Measurements from ENCODE around the gene RAB40C.

The RAB40C gene

DNA sequence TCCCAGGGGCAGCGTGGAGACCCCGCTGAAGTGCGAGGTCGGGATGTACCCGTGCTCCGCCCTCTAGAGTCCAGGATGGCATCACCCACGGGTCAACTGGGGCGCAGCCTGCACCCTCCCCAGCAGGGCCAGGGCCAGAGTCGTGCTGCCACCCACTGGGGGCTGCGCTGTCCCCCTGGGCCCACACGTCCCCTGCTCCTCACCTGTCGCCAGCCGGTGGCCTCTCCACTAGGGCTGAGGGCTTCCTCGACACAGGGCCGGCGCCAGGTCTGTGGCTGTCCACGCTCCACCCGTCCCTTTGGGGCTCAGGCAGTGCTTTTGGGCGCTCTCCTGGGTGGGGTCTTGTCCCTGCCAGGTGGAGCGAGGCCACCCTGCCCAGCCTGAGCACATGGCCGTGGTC, 41.3 kb upstream of the RAB40C start:
- no peak overlapping the region for H3K4me3 ChIP-seq (ENCODE audit: low read depth, low read length)
- no peaks in the 10 kb centered on the region for H3K27me3 ChIP-seq (ENCODE audit: insufficient read depth, low read depth, severe bottlenecking)
- peaks cover 26% of the 10 kb centered on the region for H3K36me3 ChIP-seq
- TF ChIP-seq, protein P1, sequence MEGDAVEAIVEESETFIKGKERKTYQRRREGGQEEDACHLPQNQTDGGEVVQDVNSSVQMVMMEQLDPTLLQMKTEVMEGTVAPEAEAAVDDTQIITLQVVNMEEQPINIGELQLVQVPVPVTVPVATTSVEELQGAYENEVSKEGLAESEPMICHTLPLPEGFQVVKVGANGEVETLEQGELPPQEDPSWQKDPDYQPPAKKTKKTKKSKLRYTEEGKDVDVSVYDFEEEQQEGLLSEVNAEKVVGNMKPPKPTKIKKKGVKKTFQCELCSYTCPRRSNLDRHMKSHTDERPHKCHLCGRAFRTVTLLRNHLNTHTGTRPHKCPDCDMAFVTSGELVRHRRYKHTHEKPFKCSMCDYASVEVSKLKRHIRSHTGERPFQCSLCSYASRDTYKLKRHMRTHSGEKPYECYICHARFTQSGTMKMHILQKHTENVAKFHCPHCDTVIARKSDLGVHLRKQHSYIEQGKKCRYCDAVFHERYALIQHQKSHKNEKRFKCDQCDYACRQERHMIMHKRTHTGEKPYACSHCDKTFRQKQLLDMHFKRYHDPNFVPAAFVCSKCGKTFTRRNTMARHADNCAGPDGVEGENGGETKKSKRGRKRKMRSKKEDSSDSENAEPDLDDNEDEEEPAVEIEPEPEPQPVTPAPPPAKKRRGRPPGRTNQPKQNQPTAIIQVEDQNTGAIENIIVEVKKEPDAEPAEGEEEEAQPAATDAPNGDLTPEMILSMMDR (IDR thresholded peaks at IDR 0.05; ENCODE audit: low read depth, low read length): no peak
- no peak for DNase-seq
- H3K27ac ChIP-seq: no peak overlapping the region
- H3K9me3 ChIP-seq (ENCODE audit: severe bottlenecking): no peaks in the 10 kb centered on the region

DNA sequence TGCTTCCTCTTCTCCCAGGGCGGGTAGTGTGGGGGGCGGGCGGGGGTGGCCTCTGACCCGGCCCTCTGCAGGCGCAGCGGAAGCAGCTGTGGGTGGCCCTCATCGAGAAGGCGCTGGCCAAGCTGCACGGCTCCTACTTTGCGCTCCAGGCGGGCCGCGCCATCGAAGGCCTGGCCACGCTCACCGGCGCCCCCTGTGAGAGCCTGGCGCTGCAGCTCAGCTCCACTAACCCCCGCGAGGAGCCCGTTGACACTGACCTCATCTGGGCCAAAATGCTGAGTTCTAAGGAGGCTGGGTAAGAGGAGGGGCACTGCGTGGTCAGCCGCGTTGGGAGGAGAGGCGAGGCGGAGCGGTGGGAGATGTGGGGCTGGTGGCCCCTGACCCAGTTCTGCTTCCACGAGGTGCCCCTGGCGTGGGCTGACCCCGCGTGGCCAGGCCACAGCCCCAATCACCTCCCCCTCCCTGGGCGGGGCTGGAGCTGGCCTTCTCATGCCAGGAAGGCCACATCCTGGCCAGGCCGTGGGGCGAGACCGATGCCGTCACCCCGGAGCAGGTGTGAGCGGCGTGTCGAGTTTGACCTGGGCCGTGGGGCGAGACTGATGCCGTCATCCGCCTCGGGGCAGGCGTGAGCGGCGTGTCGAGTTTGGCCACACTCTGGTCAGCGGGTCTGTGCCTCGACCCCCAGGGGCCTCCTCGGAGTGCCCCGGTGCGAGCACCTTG, 40.2 kb upstream of the RAB40C start:
- no peak overlapping the region for H3K27ac ChIP-seq
- H3K27me3 ChIP-seq (ENCODE audit: insufficient read depth, low read depth, severe bottlenecking): no peaks in the 10 kb centered on the region
- TF ChIP-seq, protein P1 (IDR thresholded peaks at IDR 0.05; ENCODE audit: low read depth, low read length): peak; percentile 42
- no peak for DNase-seq
- peaks cover 26% of the 10 kb centered on the region for H3K36me3 ChIP-seq
- no peak overlapping the region for H3K4me3 ChIP-seq (ENCODE audit: low read depth, low read length)
- H3K9me3 ChIP-seq (ENCODE audit: severe bottlenecking): no peaks in the 10 kb centered on the region

DNA sequence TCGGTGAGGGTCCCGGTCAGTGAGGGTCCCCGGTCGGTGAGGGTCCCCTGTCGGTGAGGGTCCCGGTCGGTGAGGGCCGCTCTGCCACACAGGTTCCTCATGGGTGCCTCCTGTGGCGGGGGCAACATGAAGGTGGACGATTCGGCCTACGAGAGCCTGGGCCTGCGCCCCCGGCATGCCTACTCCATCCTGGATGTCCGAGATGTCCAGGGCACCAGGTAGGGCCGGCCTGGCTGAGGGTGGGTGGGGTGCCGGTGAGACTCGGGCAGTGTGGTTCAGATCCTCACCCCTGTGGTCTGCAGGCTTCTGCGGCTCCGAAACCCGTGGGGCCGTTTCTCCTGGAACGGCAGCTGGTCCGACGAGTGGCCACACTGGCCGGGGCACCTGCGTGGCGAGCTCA, 38.7 kb upstream of the RAB40C start:
- DNase-seq: no peak

DNA sequence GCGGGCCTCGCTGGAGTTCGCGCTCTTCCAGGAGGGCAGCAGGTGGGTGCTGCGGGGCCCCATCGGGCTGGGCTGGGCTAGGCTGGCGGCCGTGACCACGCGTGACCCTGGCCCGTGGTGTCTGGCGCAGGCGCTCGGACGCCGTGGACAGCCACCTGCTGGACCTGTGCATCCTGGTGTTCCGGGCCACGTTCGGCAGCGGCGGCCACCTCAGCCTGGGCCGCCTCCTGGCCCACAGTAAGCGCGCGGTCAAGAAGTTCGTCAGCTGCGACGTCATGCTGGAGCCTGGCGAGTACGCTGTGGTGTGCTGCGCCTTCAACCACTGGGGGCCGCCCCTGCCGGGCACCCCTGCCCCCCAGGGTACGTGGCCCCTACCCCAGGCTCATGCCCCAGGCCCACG, 37.7 kb upstream of the RAB40C start:
- TF ChIP-seq, protein P1 (IDR thresholded peaks at IDR 0.05; ENCODE audit: low read depth, low read length): no peak
- H3K27me3 ChIP-seq (ENCODE audit: insufficient read depth, low read depth, severe bottlenecking): no peaks in the 10 kb centered on the region
- DNase-seq: no peak

More for the DNA sequence above, 38.7 kb upstream of the RAB40C start:
- H3K36me3 ChIP-seq: peaks cover 26% of the 10 kb centered on the region
- TF ChIP-seq, protein P1 (IDR thresholded peaks at IDR 0.05; ENCODE audit: low read depth, low read length): no peak
- no peak overlapping the region for H3K4me3 ChIP-seq (ENCODE audit: low read depth, low read length)
- no peaks in the 10 kb centered on the region for H3K27me3 ChIP-seq (ENCODE audit: insufficient read depth, low read depth, severe bottlenecking)
- H3K27ac ChIP-seq: no peak overlapping the region
- no peaks in the 10 kb centered on the region for H3K9me3 ChIP-seq (ENCODE audit: severe bottlenecking)

DNA sequence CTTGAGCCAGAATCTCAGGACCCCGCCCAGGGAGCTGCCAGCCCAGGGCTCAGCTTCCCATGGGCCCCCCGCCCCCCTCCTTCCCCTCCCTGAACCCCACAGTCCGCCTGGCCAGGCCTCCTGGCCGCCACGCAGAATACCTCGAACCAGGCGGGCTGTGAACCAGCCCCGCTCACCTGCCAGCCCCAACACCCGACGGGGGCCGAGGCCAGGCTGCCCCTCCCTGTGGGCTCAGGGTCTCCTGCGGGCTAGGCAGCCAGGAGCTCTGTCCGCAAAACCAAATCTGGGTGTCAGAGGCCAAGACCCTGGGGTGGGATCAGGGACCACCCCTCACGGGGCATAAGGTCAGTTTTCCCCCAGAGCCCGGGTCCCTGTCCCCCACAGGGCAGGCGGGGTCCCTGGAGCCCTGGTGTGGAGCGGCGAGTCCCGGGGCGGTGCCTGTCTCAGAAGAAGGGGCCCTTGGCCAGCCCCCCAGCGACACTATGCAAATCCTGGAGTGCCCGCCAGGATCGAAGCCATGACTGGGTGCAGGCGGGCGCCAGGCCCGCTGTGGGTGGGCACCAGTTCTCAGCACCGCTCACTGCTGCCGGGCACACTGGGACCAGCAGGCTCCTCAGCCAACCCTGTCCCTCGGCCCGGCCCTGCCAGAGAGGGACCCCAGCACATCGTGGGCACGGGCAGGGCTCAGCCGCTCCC, 36.1 kb upstream of the RAB40C start:
- TF ChIP-seq, protein P1 (IDR thresholded peaks at IDR 0.05; ENCODE audit: low read depth, low read length): no peak
- no peak overlapping the region for H3K27ac ChIP-seq

More for the DNA sequence above, 37.7 kb upstream of the RAB40C start:
- peaks cover 26% of the 10 kb centered on the region for H3K36me3 ChIP-seq
- H3K9me3 ChIP-seq (ENCODE audit: severe bottlenecking): no peaks in the 10 kb centered on the region
- no peak overlapping the region for H3K4me3 ChIP-seq (ENCODE audit: low read depth, low read length)
- no peak overlapping the region for H3K27ac ChIP-seq

More for the DNA sequence above, 36.1 kb upstream of the RAB40C start:
- Histone ChIP-seq H3K36me3 (peaks cover 22% of the 10 kb centered on the region), H3K27me3 (ENCODE audit: insufficient read depth, low read depth, severe bottlenecking) (no peaks in the 10 kb centered on the region), H3K4me3 (ENCODE audit: low read depth, low read length) (no peak overlapping the region), H3K9me3 (ENCODE audit: severe bottlenecking) (no peaks in the 10 kb centered on the region)
- DNase-seq: no peak
